Naive thymus-derived CD4-positive, alpha-beta T cell (primary cell): ENCODE results near the gene ZBTB49. TPM values are rescaled to one million over a fixed set of nuclear protein-coding genes. Genes with fewer than 3 reads are reported as not detected.

Experiments used
- ATAC-seq: fragments of 150-1000 bp; cut with Tn5 transposase; 2 replicates; pipeline ENCODE4 v1.10.0; 2021; ENCODE audit warnings: mild to moderate bottlenecking, moderate library complexity
- CTCF ChIA-PET: fragments of 350-600 bp; sonication (Branson Sonifier 250); formaldehyde crosslinking; loops from one replicate; lab custom pipeline; 2021; ENCODE audit warnings: antibody characterized with exemption; lab: Charles Lee
- POLR2A ChIA-PET: fragments of 350-600 bp; sonication (Branson Sonifier 250); formaldehyde crosslinking; loops from one replicate; lab custom pipeline; 2021; ENCODE audit warnings: antibody characterized with exemption, inconsistent platforms; lab: Charles Lee
- DNase-seq, 9 donors: peaks; one replicate each; pipeline versions ENCODE4 v3.0.0 to v3.0.0-alpha.2; 2020 to 2022; ENCODE audit warnings: mixed read lengths in 1 of 9
- H3K27ac ChIP-seq: one replicate; pipeline ENCODE4 v1.7.0; 2013; ENCODE audit warnings: mild to moderate bottlenecking, low read depth, low read length, moderate library complexity
- H3K27me3 ChIP-seq, 2 donors: one replicate each; pipeline ENCODE4 v1.7.0; 2013; ENCODE audit warnings: low read length in 2 of 2, mild to moderate bottlenecking in 2 of 2, moderate library complexity in 2 of 2; ENCODE audit not compliant: control insufficient read depth in 2 of 2, insufficient read depth in 2 of 2
- H3K36me3 ChIP-seq, 3 experiments: 1 replicate in 2 of 3; 2 replicates in 1 of 3; pipeline ENCODE4 v1.7.0; 2013; ENCODE audit warnings: low read length in 3 of 3, mild to moderate bottlenecking in 3 of 3, moderate library complexity in 1 of 3; ENCODE audit not compliant: insufficient read depth in 3 of 3, control insufficient read depth in 2 of 3
- H3K4me1 ChIP-seq, 2 donors: one replicate each; pipeline ENCODE4 v1.7.0; 2013; ENCODE audit warnings: low read length in 2 of 2, mild to moderate bottlenecking in 2 of 2, moderate library complexity in 1 of 2; ENCODE audit not compliant: control insufficient read depth in 2 of 2, insufficient read depth in 2 of 2
- H3K4me3 ChIP-seq: 2 replicates; pipeline ENCODE4 v1.7.0; 2013; ENCODE audit warnings: mild to moderate bottlenecking, low read length
- H3K9me3 ChIP-seq, 3 experiments: 1 replicate in 2 of 3; 2 replicates in 1 of 3; pipeline ENCODE4 v1.7.0; 2013; ENCODE audit warnings: low read length in 3 of 3; ENCODE audit not compliant: control insufficient read depth in 2 of 3
- H3K27ac Mint-ChIP-seq, 9 donors: one replicate each; pipeline ENCODE4 v1.8.0; 2020 to 2022; ENCODE audit warnings: mixed read lengths in 9 of 9, mild to moderate bottlenecking in 8 of 9, moderate library complexity in 5 of 9, inconsistent platforms in 2 of 9
- H3K27me3 Mint-ChIP-seq, 5 donors: one replicate each; pipeline ENCODE4 v1.8.0; 2021 to 2022; ENCODE audit warnings: mixed read lengths in 5 of 5, mild to moderate bottlenecking in 1 of 5
- H3K36me3 Mint-ChIP-seq, 5 donors: one replicate each; pipeline ENCODE4 v1.8.0; 2020 to 2022; ENCODE audit warnings: mixed read lengths in 5 of 5, mild to moderate bottlenecking in 3 of 5, inconsistent platforms in 1 of 5
- H3K4me1 Mint-ChIP-seq, 7 donors: one replicate each; pipeline ENCODE4 v1.8.0; 2020 to 2022; ENCODE audit warnings: mixed read lengths in 7 of 7, mild to moderate bottlenecking in 3 of 7, inconsistent platforms in 1 of 7
- H3K4me3 Mint-ChIP-seq, 10 donors: one replicate each; pipeline ENCODE4 v1.8.0; 2020 to 2022; ENCODE audit warnings: mild to moderate bottlenecking in 10 of 10, mixed read lengths in 10 of 10, moderate library complexity in 6 of 10, inconsistent platforms in 2 of 10
- H3K9me3 Mint-ChIP-seq, 11 donors: one replicate each; pipeline ENCODE4 v1.8.0; 2020 to 2022; ENCODE audit warnings: mixed read lengths in 11 of 11, mild to moderate bottlenecking in 4 of 11, inconsistent platforms in 1 of 11, moderate library complexity in 1 of 11
- intact Hi-C, 2 donors: fragments of 100-400 bp; cut with micrococcal nuclease; formaldehyde crosslinking; loops; one replicate each; pipeline ENCODE4 v1.15.1; 2023
- polyA plus RNA-seq, 2 donors: library from polyadenylated mRNA; unstranded; fragments of 300-500 nt; fragmentation: Illumina TruSeq; gene quantifications; one replicate each; pipeline ENCODE4 v1.2.3, GENCODE V29; 2021
- total RNA-seq, 6 experiments: library from RNA in 5 of 6; stranded (reverse) in 5 of 6; gene quantifications; 1 replicate in 5 of 6; 2 replicates in 1 of 6; pipeline ENCODE4 v1.2.3 and lab custom pipeline; 2021 to 2026

ZBTB49 gene
- total and polyA plus RNA-seq, 7 experiments from 2014 or later = 2.0 to 16.1 (median 8.0) TPM

- Mint-ChIP-seq H3K4me1 (peaks cover 0 to 11% (median 8%) of the 10 kb centered on the region in 7 donors), H3K27me3 (no peaks in the 10 kb centered on the region), H3K4me3 (no peak overlapping the region), H3K27ac (peak overlapping the region in 1 of 9 donors; percentile 13), H3K9me3 (peaks cover 0 to 3% (median 0%) of the 10 kb centered on the region in 11 donors), H3K36me3 (peaks cover 0 to 3% (median 0%) of the 10 kb centered on the region in 5 donors)
- ChIA-PET CTCF (interaction anchor here (2.4 kb wide), 1 partner anchor 81 kb away, joined by 10 read pairs; no protein-coding TSS in a partner anchor), POLR2A (no interaction called here)
- no peaks in the 10 kb centered on the region for H3K4me1 ChIP-seq
- H3K36me3 ChIP-seq = no peaks in the 10 kb centered on the region
- H3K27me3 ChIP-seq = no peaks in the 10 kb centered on the region
- no peak overlapping the region for H3K27ac ChIP-seq
- H3K9me3 ChIP-seq = no peaks in the 10 kb centered on the region
- DNase-seq (no peak), ATAC-seq (no peak)
- H3K4me3 ChIP-seq = no peak overlapping the region
- intact Hi-C loops = no loop called here
These were observed 42.5 kb downstream of the ZBTB49 start for GRCh38 chr4:4332529-4332928.

DNA sequence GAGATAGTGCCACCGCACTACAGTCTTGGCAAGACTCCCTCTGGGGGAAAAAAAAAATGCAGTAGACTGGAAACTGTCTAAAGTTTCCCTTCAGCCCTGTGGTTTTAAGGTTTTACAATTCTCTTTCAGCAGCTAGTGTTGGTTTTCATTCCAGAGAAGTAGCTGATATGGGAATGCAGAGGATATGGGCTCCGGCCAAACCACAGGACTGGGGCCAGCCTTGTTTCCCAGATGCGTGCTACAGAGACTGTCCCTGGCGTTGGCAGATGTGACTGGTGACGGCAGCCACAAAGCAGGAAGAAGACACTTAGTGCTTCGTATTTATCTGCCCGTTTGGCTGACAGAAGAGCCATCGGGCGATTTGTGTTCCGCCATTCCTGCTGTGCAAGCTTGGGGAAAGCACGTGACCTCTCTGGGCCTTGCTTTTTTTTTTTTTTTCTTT, 43.2 kb downstream of the ZBTB49 start:
- peaks cover 0 to 11% (median 8%) of the 10 kb centered on the region in 7 donors for H3K4me1 Mint-ChIP-seq
- no peak overlapping the region for H3K27ac Mint-ChIP-seq

DNA sequence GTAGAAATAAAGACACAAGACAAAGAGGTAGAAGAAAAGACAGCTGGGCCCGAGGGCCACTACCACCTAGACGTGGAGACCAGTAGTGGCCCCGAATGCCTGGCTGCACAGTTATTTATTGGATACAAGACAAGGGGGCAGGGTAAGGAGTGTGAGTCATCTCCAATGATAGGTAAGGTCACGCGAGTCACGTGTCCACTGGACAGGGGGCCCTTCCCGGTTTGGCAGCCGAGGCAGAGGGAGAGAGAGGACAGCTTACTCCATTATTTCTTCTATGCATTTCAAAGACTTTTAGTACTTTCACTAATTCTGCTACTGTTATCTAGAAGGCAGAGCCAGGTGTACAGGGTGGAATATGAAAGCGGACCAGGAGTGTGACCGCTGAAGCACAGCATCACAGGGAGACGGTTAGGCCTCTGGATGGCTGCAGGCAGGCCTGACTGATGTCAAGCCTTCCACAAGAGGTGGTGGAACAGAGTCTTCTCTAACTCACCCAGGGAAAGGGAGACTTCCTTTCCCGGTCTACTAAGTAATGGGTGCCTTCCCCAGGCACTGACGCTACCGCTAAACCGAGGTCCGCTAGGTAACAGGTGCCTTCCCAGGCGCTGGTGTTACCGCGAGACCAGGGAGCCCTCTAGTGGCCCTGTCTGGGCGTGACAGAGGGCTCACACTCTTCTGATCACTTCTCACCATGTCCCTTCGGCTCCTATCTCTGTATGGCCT, 44.9 kb downstream of the ZBTB49 start:
- no peaks in the 10 kb centered on the region for H3K27me3 Mint-ChIP-seq
- Histone ChIP-seq H3K36me3 (no peaks in the 10 kb centered on the region), H3K27me3 (no peaks in the 10 kb centered on the region), H3K9me3 (no peaks in the 10 kb centered on the region), H3K27ac (no peak overlapping the region), H3K4me3 (no peak overlapping the region), H3K4me1 (no peaks in the 10 kb centered on the region)
- H3K4me1 Mint-ChIP-seq = peaks cover 0 to 11% (median 8%) of the 10 kb centered on the region in 7 donors
- peaks cover 0 to 1% (median 0%) of the 10 kb centered on the region in 11 donors for H3K9me3 Mint-ChIP-seq
- POLR2A ChIA-PET = interaction anchor here (1.1 kb wide), 1 partner anchor 14 kb away, joined by 3 read pairs; no protein-coding TSS in a partner anchor
- intact Hi-C loops = loop anchor here (1.0 kb wide), 6 partner anchors 13 to 95 kb away; partner anchors contain the start of genes LYAR (in 2 of the 2), ZBTB49 (in 2 of the 2) and TMEM128 (in 1 of the 2)
- DNase-seq (peak; percentile 54 to 74 (median 64)), ATAC-seq (peak; percentile 90)
- peaks cover 0 to 3% (median 0%) of the 10 kb centered on the region in 5 donors for H3K36me3 Mint-ChIP-seq
- peak overlapping the region in 4 of 10 donors; percentile 33 to 60 (median 49) for H3K4me3 Mint-ChIP-seq
- H3K27ac Mint-ChIP-seq = peak overlapping the region in 3 of 9 donors; percentile 31 to 52 (median 52)
- CTCF ChIA-PET = interaction anchor here (1.0 to 3.8 kb wide), 3 partner anchors 75 to 84 kb away, joined by 3 to 16 read pairs (median 5); no protein-coding TSS in a partner anchor

More for the DNA sequence above, 43.2 kb downstream of the ZBTB49 start:
- Mint-ChIP-seq H3K4me3 (peak overlapping the region in 1 of 10 donors; percentile 41), H3K9me3 (peaks cover 0 to 3% (median 0%) of the 10 kb centered on the region in 11 donors), H3K36me3 (peaks cover 0 to 3% (median 0%) of the 10 kb centered on the region in 5 donors), H3K27me3 (no peaks in the 10 kb centered on the region)
- no peak overlapping the region for H3K4me3 ChIP-seq
- no peaks in the 10 kb centered on the region for H3K27me3 ChIP-seq
- CTCF ChIA-PET = interaction anchor here (2.4 kb wide), 1 partner anchor 82 kb away, joined by 10 read pairs; no protein-coding TSS in a partner anchor
- H3K4me1 ChIP-seq = no peaks in the 10 kb centered on the region
- intact Hi-C loops = no loop called here
- ATAC-seq = no peak
- H3K36me3 ChIP-seq = no peaks in the 10 kb centered on the region
- no peak for DNase-seq
- no peak overlapping the region for H3K27ac ChIP-seq
- POLR2A ChIA-PET = no interaction called here
- no peaks in the 10 kb centered on the region for H3K9me3 ChIP-seq

- Histone ChIP-seq H3K4me3 (no peak overlapping the region), H3K4me1 (no peaks in the 10 kb centered on the region), H3K9me3 (no peaks in the 10 kb centered on the region), H3K36me3 (no peaks in the 10 kb centered on the region), H3K27me3 (no peaks in the 10 kb centered on the region), H3K27ac (no peak overlapping the region)
- Mint-ChIP-seq H3K4me1 (peaks cover 0 to 20% (median 8%) of the 10 kb centered on the region in 7 donors), H3K9me3 (no peaks in the 10 kb centered on the region), H3K36me3 (no peaks in the 10 kb centered on the region), H3K27me3 (no peaks in the 10 kb centered on the region), H3K27ac (peak overlapping the region in 3 of 9 donors; percentile 14 to 51 (median 22)), H3K4me3 (no peak overlapping the region)
- POLR2A ChIA-PET = interaction anchor here (0.7 to 1.0 kb wide), 2 partner anchors 7 to 10 kb away, joined by 3 read pairs; no protein-coding TSS in a partner anchor
- CTCF ChIA-PET = interaction anchor here (0.6 to 1.9 kb wide), 3 partner anchors 10 to 78 kb away, joined by 3 to 8 read pairs (median 3); no protein-coding TSS in a partner anchor
- no peak for DNase-seq
- intact Hi-C loops = no loop called here
- no peak for ATAC-seq
These were observed 48.4 kb downstream of the ZBTB49 start for GRCh38 chr4:4338210-4339001.

DNA sequence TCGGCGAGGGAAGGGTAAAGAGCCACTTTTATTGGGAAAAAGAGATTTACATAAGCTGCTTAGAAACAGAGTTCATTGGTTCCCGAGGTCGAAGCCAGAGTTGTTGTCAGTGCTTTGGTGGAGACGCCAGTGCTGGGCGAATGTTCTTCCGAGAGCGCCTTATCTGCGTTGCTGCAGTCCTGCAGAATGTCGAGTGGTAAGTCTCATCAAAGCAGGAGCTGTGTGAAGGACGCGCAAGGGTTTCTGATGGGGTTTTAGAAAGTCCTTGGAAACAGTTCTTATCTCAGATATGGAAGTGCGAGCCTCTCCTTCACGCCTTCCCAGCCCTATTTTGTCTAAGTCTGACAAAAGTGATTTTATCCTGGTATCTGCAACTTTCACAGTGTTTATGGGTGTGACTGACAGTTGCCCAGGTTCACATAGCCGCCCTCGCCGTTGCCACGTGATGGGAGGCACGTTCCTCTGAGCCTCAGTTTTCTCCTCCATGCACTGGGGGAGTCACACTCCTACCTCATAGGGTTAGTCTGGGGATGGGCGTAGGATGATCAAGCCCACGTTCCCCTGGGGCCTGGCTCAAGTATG, 49.5 kb downstream of the ZBTB49 start:
- H3K36me3 ChIP-seq = no peaks in the 10 kb centered on the region
- H3K27ac Mint-ChIP-seq = peak overlapping the region in 1 of 9 donors; percentile 66
- H3K36me3 Mint-ChIP-seq = no peaks in the 10 kb centered on the region
- ChIA-PET CTCF (interaction anchor here (0.9 kb wide), 1 partner anchor 22 kb away, joined by 3 read pairs; no protein-coding TSS in a partner anchor), POLR2A (interaction anchor here (0.7 kb wide), 2 partner anchors 9 to 26 kb away, joined by 3 read pairs; no protein-coding TSS in a partner anchor)
- H3K4me1 Mint-ChIP-seq = peaks cover 0 to 20% (median 7%) of the 10 kb centered on the region in 7 donors
- DNase-seq (no peak), ATAC-seq (no peak)
- no peak overlapping the region for H3K4me3 Mint-ChIP-seq
- no peaks in the 10 kb centered on the region for H3K9me3 ChIP-seq
- H3K27me3 ChIP-seq = no peaks in the 10 kb centered on the region
- intact Hi-C loops = no loop called here
- H3K27me3 Mint-ChIP-seq = no peaks in the 10 kb centered on the region
- H3K9me3 Mint-ChIP-seq = no peaks in the 10 kb centered on the region
- no peak overlapping the region for H3K4me3 ChIP-seq
- H3K27ac ChIP-seq = no peak overlapping the region
- H3K4me1 ChIP-seq = no peaks in the 10 kb centered on the region
